ENCODE measurements around the gene CCDC85B.

GRCh38 chr11:65862191-65862735 is 28.2 kb upstream of the CCDC85B start:
- TF ChIP-seq GATA2 (IDR thresholded peaks at IDR 0.05; ENCODE audit: low read depth, low read length) = no peak
- TF ChIP-seq GATA3 (IDR thresholded peaks at IDR 0.05; ENCODE audit: low read depth, low read length) = no peak

All from SH-SY5Y (cell line).